Neural cell (in vitro differentiated cells): ENCODE measurements around the gene PLXDC2.

Source experiments
- CTCF ChIP-seq: fragments of 450-650 bp; IDR thresholded peaks from 2 replicates; pipeline ENCODE4 v1.5.1; 2014; ENCODE audit warnings: antibody characterized with exemption, mild to moderate bottlenecking, moderate library complexity; ENCODE audit not compliant: poor library complexity, severe bottlenecking
- EP300 ChIP-seq: fragments of 450-650 bp; conservative IDR thresholded peaks from 2 replicates; pipeline ENCODE4 v1.6.1; 2014; ENCODE audit warnings: antibody characterized with exemption, mild to moderate bottlenecking, moderate library complexity; ENCODE audit not compliant: poor library complexity, severe bottlenecking
- EZH2 ChIP-seq: fragments of 200-600, 300-800 bp; shearing (Covaris generic), sonication (generic); IDR thresholded peaks from 2 replicates; pipeline ENCODE4 v1.6.1; 2014; ENCODE audit warnings: antibody characterized with exemption, low read length, borderline replicate concordance, mild to moderate bottlenecking; ENCODE audit not compliant: insufficient read depth, poor library complexity, severe bottlenecking
- POLR2AphosphoS5 ChIP-seq: IDR thresholded peaks from 2 replicates; pipeline ENCODE4 v1.6.1; 2012
- RAD21 ChIP-seq: fragments of 450-650 bp; conservative IDR thresholded peaks from 2 replicates; pipeline ENCODE4 v1.6.1; 2014; ENCODE audit warnings: antibody characterized with exemption, mild to moderate bottlenecking, moderate library complexity
- REST ChIP-seq: IDR thresholded peaks from 2 replicates; pipeline ENCODE4 v1.6.1; 2012; ENCODE audit warnings: borderline replicate concordance
- SMC3 ChIP-seq: fragments of 450-650 bp; conservative IDR thresholded peaks from 2 replicates; pipeline ENCODE4 v1.6.1; 2014; ENCODE audit warnings: antibody characterized with exemption, mild to moderate bottlenecking, moderate library complexity; ENCODE audit not compliant: poor library complexity
- TAF1 ChIP-seq: IDR thresholded peaks from 2 replicates; pipeline ENCODE4 v1.6.1; 2012; ENCODE audit warnings: low read depth

GRCh38 chr10:20013991-20014750 is 197.9 kb downstream of the PLXDC2 start:
- TF ChIP-seq CTCF (no peak), REST (no peak), TAF1 (no peak), SMC3 (no peak), EP300 (no peak), POLR2AphosphoS5 (no peak), EZH2 (no peak), RAD21 (no peak)
